ENCODE data around the gene MTX1.
"Not testable (repeated sequence)": the region's sequence is repeated elsewhere in the genome, so short reads cannot be mapped to it uniquely, and the experiment has no call there.

The MTX1 gene

DNA sequence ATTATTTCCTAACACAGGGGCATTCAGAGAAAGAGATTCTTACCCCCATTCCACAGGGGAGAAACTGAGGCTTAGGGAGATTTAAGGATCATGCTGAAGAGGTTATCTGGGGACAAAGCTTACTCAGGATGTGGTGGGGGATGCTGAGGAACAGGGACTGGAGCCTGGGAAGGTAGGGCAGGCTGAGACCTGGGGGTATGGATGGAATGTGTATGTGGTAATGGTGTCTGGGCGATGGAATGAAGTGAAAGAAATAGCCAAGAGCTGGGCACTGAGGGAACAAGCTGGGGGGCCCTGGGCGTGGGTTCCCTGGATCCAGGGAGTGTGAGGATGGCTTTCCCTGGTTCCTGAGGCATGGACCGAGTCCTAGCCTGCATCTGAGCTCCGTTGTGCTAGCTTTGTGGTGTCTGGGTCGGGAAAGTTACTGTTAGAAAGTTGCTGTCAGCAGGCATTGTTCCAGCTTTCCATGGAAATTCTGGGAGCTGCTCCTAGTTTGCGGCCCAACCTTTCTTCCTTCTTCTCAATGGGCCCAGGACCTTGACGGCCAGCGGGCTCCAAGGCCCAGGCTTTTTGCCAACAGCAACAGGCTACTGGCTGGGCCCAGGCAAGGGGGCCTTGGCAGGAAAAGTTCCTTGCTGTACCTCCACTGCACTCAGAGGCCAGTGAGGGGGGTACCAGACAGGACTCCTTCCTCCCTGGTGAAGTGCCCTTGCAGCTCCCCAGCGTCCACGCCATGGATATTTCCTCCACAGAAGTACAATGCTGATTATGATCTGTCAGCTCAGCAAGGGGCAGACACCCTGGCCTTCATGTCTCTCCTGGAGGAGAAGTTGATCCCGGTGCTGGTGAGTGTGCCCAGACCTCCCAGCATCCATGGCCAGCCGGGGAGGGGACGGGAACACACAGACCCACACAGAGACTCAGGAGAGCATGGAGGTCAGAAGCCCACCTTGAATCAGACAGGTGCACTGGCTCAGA lies 23.8 kb downstream of the MTX1 start:
- not testable (repeated sequence) for DNase-seq (ENCODE audit: low read depth in 1 of 2, low spot score in 1 of 2)

DNA sequence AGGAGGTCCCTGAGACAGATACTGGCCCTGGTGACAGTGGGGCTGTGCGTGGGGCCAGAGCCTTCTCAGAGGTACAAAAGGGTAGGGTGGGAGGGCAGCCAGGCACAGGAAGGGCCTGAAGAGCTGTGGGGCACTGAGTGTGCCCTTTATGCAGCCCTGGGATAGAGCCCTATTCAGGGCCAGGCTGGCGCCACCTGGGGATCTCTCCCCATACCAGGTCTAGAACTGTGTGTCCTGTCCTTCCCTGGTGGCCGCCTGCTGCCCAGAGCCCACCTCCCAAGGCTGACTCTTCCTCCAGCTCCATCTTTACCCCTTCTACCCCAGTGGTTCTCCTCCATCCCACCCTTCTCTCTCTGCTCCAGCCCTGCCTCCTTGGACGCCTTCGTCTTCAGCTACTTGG lies 25.0 kb downstream of the MTX1 start:
- not testable (repeated sequence) for DNase-seq (ENCODE audit: low read depth in 1 of 2, low spot score in 1 of 2)

DNA sequence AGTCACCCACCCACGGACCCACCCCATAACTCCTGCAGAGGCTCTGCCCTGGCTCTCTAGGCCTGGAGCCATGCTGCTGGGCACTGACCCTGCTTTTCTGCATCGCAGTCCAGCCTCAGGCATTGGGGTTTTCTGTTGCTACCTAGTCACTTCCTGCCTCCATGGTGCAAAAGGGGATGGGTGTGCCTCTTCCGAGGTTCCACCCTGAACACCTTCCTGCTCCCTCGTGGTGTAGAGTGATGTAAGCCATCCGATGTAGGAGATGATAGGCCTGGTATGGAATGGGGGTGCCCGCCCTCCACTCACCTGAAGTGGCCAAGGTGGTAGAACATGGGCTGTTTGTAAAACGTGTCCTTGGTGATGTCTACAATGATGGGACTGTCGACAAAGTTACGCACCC lies 26.9 kb downstream of the MTX1 start:
- DNase-seq (ENCODE audit: low read depth in 1 of 2, low spot score in 1 of 2): not testable (repeated sequence)

DNA sequence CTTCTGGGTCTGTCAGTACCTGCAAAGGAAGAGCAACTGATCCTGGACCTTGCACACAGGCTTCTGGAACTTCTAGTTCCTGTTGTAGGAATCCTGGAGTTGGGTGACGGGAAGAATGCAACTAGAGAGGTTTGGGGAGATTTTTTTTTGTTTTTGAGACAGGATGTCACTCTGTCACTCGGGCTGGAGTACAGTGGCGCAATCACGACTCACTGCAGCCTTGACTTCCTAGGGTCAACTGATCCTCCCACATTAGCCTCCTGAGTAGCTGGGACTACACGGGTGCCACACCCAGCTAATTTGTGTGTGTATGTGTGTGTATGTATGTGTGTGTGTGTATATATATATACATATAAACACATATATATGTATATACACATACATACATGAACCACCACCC lies 28.0 kb downstream of the MTX1 start:
- no peak for DNase-seq (ENCODE audit: low read depth in 1 of 2, low spot score in 1 of 2)

DNA sequence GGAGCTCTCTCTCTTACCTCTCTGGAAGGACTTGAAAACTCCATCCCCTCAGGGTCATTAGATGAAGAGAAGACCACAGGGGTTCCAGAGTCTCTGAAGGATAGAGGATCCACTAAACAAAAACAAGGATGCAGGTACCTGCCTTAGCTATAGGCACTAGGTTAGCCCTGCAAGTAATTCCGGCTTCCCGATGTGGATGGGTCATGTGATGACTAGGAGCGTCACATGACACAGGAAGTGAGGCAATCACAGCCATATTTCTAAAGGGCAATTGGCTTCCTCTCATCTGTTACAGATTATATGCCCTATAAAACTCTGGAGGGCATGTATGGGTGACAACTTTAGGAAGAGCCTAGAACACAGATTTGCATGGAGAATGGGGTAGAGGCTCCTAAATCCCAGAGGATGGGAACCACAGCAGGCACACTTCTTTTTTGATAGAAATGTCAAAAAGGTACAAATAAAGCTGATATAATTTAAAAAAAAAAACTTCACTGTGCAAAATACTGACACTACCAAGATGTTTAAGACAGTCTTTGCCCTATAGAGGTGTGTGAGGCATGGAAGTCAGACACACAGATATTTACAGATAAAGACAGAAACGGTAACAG lies 32.7 kb downstream of the MTX1 start:
- DNase-seq (ENCODE audit: low read depth in 1 of 2, low spot score in 1 of 2): peak; percentile 32 to 44

DNA sequence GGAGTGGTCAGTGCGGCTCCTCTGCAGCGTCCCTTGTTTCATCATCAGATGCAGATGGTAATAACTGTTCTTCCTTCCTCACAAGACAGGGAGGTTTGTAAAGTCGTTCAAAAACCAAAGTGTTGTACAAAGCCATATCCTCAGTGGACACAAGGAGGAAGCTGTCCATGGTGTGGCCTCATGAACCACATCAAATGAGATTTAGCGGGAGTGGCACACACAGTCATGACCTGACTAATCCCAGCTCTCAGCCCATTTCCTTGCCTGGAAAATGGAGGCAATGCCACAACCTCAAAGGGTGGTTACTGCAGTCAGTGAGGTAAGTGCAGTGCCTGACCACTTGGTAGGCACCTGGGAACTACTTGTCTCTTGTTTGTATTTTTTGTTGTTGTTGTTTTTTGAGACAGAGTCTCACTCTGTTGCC lies 33.4 kb downstream of the MTX1 start:
- no peak for DNase-seq (ENCODE audit: low read depth in 1 of 2, low spot score in 1 of 2)

DNA sequence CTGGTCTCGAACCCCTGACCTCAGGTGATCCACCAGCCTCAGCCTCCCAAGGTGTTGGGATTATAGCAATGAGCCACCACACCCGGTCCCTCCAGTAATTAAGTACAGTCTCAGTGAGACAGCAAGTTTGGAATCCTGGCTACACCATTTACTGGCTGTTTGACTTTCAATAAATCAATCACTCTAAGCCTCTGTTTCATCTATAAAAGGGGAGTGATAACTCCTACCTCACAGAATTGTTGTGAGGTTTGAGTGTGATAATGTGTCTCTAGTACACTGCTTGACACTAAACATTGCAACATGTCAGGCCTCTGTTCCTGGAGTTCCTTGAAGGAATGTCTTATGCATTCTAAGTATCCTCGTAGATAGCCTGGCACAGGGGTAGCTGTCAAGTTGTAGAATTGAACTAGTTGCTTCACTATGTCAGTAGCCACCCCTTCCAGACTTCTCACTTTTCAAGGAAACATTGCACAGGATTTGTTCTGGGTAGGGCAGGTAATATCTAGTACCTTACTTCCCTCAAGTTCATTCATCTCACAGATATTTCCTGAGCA lies 34.4 kb downstream of the MTX1 start:
- no peak for DNase-seq (ENCODE audit: low read depth in 1 of 2, low spot score in 1 of 2)

DNA sequence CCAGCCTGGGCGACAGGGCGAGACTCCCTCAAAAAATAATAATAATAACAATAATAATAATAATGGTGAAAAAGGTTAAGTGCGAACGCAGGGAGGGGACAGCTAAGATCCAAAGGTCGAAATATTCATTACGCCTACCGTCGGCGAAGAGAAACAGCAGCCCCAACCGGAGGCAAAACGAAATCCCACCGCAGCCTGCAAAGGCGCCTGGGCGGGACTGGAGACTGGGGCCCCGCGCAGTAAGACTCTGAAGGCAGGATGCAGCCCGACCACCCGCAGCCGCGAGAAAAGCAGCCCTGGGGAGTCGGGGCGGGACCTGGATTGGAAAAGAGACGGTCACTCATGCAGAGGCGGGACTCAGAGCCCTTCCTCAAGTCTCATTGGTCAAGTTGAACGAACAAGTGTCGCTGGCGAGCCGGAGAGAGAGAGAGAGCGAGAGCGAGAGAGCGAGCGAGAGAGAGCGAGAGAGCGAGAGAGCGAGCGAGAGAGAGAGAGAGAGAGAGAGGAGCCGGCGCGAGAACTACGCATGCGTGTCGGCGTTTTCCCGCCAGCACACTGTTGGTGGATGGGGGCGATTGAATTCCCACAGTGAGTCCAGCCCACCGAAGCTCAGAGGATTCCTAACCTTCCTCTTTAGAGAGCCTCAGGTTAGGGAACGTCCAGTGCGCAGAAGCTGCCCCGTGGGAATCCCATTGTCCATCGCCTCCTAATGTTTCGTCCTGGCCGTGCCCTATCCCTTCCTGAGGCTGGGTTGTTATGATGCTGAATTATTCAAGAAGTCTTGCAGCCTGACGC lies 36.1 kb downstream of the MTX1 start:
- peak; percentile 80 to 83 for DNase-seq (ENCODE audit: low read depth in 1 of 2, low spot score in 1 of 2)

DNA sequence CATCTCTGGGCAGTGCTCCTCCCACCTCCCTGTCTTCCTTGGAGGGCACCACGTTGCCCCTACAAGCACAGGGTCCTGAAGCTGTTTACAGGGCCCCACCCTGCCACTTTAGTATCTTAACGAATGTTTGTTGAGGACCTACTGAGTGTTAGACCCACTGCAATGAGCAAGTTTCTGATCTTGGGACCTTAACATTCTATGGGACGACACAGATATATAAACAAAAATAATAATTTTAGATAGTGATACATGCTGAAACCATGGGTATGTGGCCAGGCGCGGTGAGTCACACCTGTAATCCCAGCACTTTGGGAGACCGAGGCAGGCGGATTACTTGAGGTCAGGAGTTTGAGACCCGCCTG lies 36.6 kb downstream of the MTX1 start:
- no peak for DNase-seq (ENCODE audit: low read depth in 1 of 2, low spot score in 1 of 2)

DNA sequence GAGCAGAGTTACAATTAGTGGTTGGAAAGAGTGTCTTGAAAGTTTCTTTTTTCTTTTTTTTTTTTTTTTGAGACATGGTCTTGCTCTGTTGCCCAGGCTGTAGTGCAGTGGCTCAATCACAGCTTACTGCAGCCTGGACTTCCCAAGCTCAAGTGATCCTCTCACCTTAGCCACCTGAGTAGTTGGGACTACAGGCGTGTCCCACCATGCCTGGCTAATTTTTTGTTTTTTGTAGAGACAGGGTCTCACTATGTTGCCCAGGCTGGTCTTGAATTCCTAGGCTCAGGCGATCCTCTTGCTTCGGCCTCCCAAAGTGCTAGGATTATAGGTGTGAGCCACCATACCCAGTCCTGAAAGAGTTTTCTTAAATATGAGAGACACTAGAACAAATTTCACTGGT lies 38.3 kb downstream of the MTX1 start:
- DNase-seq (ENCODE audit: low read depth in 1 of 2, low spot score in 1 of 2): not testable (repeated sequence)

DNA sequence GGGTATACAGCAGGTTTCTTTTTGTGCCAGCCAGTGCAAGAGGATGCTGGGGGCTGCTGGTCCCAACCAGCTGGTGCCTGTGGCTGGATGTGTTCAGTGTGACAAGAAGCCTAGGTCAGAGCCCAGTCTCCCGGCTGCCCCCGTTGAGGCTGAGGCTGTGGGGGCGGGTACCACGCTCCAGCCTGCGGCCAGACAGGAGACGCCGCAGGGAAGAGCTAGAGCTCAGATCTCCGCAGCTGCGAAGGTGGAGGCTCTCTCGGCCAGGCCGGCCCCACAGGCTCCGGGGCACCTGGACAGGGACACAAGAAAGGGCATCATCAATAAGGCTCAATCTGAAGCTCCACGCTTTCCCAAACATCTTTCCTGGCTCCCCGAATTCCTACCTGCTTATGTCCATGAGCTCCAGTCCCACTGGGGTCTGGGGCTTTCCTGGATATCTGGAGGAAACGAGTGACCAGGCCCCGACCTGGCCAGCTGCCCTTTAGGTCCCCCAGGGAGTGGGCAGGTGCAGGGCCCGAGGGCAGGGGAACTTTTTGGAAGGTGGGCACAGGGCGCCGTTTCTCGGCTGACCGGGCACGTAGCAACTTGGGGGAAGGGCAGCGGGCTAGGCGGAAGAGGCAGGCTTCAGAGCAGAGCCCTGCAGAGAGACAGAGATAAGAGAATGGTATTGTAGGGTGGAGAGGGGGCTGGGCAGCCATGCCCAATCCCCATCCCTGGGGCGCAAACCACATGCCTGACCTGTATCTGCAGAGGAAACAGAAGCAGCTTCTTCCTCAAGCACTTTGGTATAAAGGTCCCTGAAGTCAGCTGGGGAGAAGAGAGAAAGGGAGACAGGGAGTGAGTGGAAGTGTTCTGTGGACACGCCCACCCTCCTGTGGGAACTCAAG lies 39.4 kb downstream of the MTX1 start:
- no peak for DNase-seq (ENCODE audit: low read depth in 1 of 2, low spot score in 1 of 2)

DNA sequence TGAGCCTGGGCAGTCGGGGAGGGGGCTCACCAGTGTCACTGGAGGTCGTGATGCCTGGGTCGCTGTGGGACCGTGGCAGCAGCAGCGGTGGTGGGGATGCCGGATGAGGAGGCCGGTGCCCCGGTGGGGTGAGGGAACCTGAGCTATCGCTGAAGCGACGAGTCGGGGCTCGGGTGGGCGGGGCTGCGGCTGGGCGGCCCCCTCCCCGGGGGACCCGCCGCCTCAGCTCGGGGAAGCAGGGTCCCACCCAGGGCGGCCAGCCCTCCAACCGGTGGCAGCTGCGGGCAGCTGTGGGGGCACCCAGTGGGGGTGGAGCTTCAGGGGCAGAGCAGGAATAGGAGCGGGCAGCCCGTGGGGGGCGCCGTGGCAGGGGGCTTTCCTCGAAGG lies 41.7 kb downstream of the MTX1 start:
- no peak for DNase-seq (ENCODE audit: low read depth in 1 of 2, low spot score in 1 of 2)

DNA sequence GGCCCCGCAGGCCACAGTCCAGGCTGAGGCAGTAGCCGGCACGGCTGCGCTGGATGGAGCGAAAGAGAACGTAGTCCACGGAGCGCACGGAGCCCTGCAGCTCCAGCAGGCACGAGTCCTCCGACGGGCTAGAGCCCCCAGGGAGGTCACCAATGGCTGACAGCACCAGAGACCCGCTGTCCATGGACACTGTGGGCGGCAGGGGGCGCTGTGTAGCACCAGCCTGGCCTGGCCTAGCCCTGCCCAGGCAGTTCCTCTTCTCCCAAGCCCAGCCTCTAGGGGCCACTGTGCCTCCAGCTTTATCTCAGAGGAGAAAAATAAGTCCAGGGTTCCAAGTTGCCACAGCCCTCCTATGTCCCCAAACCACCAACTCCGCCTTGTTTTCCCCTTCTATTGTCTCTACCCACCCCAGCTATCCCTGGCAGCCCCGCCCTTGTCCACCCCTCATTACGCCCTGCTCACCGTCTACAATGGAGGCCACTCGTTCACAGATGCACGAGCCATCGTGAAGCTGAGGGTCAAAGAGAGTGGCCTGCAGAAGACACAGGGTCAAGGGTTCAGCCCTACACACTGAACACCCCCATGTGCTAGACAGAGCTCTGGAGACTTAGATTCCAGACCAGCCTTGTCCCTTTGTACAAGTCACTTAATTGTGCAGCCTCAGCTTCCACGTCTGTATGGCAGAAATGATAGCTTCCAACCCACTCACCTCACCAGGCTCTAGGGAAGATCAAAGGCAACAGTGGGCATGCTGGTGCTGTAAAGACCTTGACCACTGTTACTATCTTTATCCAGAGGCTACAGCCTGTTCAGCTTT lies 42.3 kb downstream of the MTX1 start:
- DNase-seq (ENCODE audit: low read depth in 1 of 2, low spot score in 1 of 2): peak; percentile 95 to 96

DNA sequence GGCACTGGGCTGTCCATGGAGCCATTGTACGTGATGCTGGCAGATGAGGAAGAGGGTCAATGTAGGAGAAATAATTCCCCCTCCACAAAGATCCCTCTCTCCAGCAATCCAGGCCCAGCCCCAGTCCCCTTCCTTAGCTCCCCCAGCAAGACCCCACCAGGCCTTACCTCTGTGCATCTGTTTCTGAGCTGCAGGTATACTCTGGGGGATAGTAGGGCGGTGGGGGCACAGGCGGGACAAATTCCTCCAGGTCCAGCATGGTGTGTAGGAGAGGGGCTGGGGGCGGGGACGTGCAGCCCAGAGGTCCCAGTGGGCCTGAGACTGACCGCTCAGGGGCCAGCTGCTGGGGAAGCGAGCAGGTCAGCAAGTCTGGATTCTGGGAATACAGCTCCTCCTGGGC lies 43.1 kb downstream of the MTX1 start:
- no peak for DNase-seq (ENCODE audit: low read depth in 1 of 2, low spot score in 1 of 2)

DNA sequence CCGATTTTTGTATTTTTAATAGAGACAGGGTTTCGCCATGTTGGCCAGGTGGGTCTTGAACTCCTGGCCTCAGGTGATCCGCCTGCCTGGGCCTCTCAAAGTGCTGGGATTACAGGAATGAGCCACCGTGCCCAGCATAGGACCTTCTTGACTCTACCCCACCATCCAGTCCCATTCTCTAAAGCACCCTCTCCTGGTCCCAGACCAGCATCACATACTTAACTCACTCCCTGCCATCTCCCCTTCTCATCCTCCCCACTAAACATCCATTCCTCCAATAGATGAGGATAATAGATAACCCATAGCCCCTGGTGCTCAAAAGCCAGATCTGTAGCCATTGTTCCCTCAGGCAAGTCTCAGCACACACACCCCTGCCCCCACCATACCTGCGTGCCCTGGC lies 44.7 kb downstream of the MTX1 start:
- DNase-seq (ENCODE audit: low read depth in 1 of 2, low spot score in 1 of 2): no peak

DNA sequence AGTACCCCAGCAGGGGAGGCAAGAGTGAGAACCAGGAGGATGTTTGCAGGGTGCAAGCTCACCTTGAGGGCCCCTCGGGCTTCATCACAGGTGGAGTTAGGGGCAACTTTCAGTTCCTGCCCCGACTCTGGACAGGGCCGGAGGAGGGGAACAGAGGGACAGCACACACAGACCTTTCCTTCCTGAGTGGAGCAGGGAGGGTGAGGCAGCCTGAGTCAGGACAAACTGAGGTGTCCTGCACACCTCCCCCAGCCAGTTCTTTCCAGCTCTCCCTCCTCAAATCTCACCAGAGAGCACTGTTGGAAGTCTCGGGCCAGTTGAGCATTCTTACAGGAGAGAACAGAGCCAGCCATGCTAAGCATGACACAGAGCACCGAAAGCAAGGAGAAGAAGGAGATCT lies 45.3 kb downstream of the MTX1 start:
- DNase-seq (ENCODE audit: low read depth in 1 of 2, low spot score in 1 of 2): no peak

DNA sequence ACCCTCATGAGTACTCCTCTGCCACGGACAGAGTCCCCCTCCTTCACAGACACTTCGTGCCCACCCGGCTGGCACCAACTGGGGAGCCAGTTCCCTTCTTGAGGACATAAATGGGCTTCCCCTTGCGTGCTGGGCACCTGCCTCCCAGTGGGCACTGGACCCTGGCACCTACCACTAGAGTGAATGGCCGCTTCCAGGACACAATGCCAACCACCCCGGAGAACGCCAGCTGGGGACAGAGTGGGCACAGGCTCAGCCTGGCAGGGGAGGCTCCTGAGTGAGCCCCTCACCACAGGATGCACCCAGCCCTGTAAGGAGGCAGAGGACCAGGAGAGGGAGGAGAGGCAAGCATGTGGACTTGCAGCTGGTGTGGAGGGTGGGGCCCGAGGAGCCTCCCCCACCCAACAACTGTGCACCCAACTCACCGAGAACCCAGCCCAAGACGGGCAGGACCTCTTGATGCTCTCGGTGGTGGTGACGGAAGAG lies 45.8 kb downstream of the MTX1 start:
- DNase-seq (ENCODE audit: low read depth in 1 of 2, low spot score in 1 of 2): no peak

DNA sequence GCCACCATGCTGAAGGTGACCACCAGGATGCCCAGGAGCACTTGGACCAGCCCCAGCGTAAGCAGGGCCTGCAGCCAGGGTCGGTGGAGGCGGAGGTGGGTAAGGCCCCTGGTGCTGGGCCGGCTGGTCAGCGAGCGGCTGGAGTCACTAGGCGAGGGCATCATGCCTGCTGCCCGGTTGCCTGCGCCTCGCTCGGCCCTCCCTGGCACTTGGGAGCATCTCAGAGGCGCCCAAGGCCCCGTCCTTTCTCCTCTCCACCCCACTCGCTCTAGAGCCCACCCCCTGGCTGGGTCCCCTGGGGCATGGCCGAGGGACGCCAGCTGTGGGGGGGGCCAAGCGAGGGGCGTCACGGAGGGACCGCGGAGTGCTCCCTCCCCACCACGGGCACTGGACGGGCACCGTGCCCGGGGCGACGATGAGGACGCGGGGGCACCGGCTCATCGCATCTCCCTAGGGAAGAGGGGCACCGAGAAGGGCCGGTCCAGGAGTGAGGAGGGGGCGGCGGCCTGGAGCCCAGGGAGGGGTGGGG lies 46.3 kb downstream of the MTX1 start:
- no peak for DNase-seq (ENCODE audit: low read depth in 1 of 2, low spot score in 1 of 2)
